Rectal smooth muscle tissue (tissue), 1 donor: Measurements from ENCODE around the gene PLCG1.

ENCODE experiments used
- H3K27ac ChIP-seq: one replicate; pipeline ENCODE4 v1.7.0; 2013; ENCODE audit warnings: low read depth, low read length, inconsistent platforms
- H3K27me3 ChIP-seq: one replicate; pipeline ENCODE4 v1.7.0; 2013; ENCODE audit warnings: low read length; ENCODE audit not compliant: control insufficient read depth, insufficient read depth
- H3K36me3 ChIP-seq: one replicate; pipeline ENCODE4 v1.7.0; 2013; ENCODE audit warnings: low read length; ENCODE audit not compliant: control insufficient read depth, insufficient read depth
- H3K4me1 ChIP-seq: one replicate; pipeline ENCODE4 v1.7.0; 2013; ENCODE audit warnings: low read length; ENCODE audit not compliant: control insufficient read depth, insufficient read depth
- H3K4me3 ChIP-seq: one replicate; pipeline ENCODE4 v1.7.0; 2013; ENCODE audit warnings: low read length
- H3K9ac ChIP-seq: one replicate; pipeline ENCODE4 v1.7.0; 2013; ENCODE audit warnings: low read length

Gene PLCG1

GRCh38 chr20:41183391-41183790 lies 46.0 kb downstream of the PLCG1 start:
- no peak overlapping the region for H3K9ac ChIP-seq
- no peaks in the 10 kb centered on the region for H3K27me3 ChIP-seq
- H3K36me3 ChIP-seq, result peaks cover 2% of the 10 kb centered on the region
- H3K27ac ChIP-seq, result no peak overlapping the region
- H3K4me3 ChIP-seq, result no peak overlapping the region
- peaks cover 2% of the 10 kb centered on the region for H3K4me1 ChIP-seq

- Histone ChIP-seq H3K4me1 (peaks cover under 1% of the 10 kb centered on the region), H3K36me3 (peaks cover 2% of the 10 kb centered on the region), H3K9ac (no peak overlapping the region), H3K27ac (no peak overlapping the region), H3K27me3 (no peaks in the 10 kb centered on the region), H3K4me3 (no peak overlapping the region)
These were observed 46.5 kb downstream of the PLCG1 start for GRCh38 chr20:41183831-41184230.

GRCh38 chr20:41185013-41185757 lies 47.8 kb downstream of the PLCG1 start:
- peaks cover 2% of the 10 kb centered on the region for H3K36me3 ChIP-seq
- no peaks in the 10 kb centered on the region for H3K4me1 ChIP-seq
- no peak overlapping the region for H3K9ac ChIP-seq
- H3K27ac ChIP-seq, result no peak overlapping the region
- H3K27me3 ChIP-seq, result no peaks in the 10 kb centered on the region
- no peak overlapping the region for H3K4me3 ChIP-seq

GRCh38 chr20:41187668-41188067 lies 50.3 kb downstream of the PLCG1 start:
- H3K4me1 ChIP-seq, result no peaks in the 10 kb centered on the region
- no peak overlapping the region for H3K4me3 ChIP-seq

GRCh38 chr20:41191562-41192500 lies 54.5 kb downstream of the PLCG1 start:
- no peak overlapping the region for H3K27ac ChIP-seq
- H3K9ac ChIP-seq, result no peak overlapping the region
- no peaks in the 10 kb centered on the region for H3K27me3 ChIP-seq
- H3K36me3 ChIP-seq, result no peaks in the 10 kb centered on the region
- H3K4me1 ChIP-seq, result no peaks in the 10 kb centered on the region
- H3K4me3 ChIP-seq, result no peak overlapping the region

More at GRCh38 chr20:41187668-41188067, 50.3 kb downstream of the PLCG1 start:
- peaks cover 2% of the 10 kb centered on the region for H3K36me3 ChIP-seq
- no peak overlapping the region for H3K9ac ChIP-seq
- H3K27me3 ChIP-seq, result no peaks in the 10 kb centered on the region
- no peak overlapping the region for H3K27ac ChIP-seq

- no peak overlapping the region for H3K4me3 ChIP-seq
- H3K27me3 ChIP-seq, result no peaks in the 10 kb centered on the region
- H3K27ac ChIP-seq, result no peak overlapping the region
- no peaks in the 10 kb centered on the region for H3K4me1 ChIP-seq
- no peaks in the 10 kb centered on the region for H3K36me3 ChIP-seq
- H3K9ac ChIP-seq, result no peak overlapping the region
These were observed 55.2 kb downstream of the PLCG1 start for GRCh38 chr20:41192575-41192974.

- no peak overlapping the region for H3K27ac ChIP-seq
- no peaks in the 10 kb centered on the region for H3K4me1 ChIP-seq
- H3K9ac ChIP-seq, result no peak overlapping the region
- no peak overlapping the region for H3K4me3 ChIP-seq
- no peaks in the 10 kb centered on the region for H3K36me3 ChIP-seq
- no peaks in the 10 kb centered on the region for H3K27me3 ChIP-seq
These were observed 59.4 kb downstream of the PLCG1 start for GRCh38 chr20:41196653-41197225.

- no peak overlapping the region for H3K4me3 ChIP-seq
- no peak overlapping the region for H3K9ac ChIP-seq
- peaks cover 2% of the 10 kb centered on the region for H3K36me3 ChIP-seq
- no peak overlapping the region for H3K27ac ChIP-seq
- H3K27me3 ChIP-seq, result no peaks in the 10 kb centered on the region
- H3K4me1 ChIP-seq, result no peaks in the 10 kb centered on the region
These were observed 61.1 kb downstream of the PLCG1 start for GRCh38 chr20:41198443-41198842.

GRCh38 chr20:41200446-41201202 lies 63.3 kb downstream of the PLCG1 start:
- Histone ChIP-seq H3K4me3 (no peak overlapping the region), H3K36me3 (peaks cover 8% of the 10 kb centered on the region), H3K27me3 (no peaks in the 10 kb centered on the region), H3K9ac (no peak overlapping the region), H3K4me1 (no peaks in the 10 kb centered on the region), H3K27ac (no peak overlapping the region)

- peaks cover 8% of the 10 kb centered on the region for H3K36me3 ChIP-seq
- no peak overlapping the region for H3K4me3 ChIP-seq
- no peaks in the 10 kb centered on the region for H3K4me1 ChIP-seq
- no peak overlapping the region for H3K9ac ChIP-seq
- no peak overlapping the region for H3K27ac ChIP-seq
- H3K27me3 ChIP-seq, result no peaks in the 10 kb centered on the region
These were observed 64.4 kb downstream of the PLCG1 start for GRCh38 chr20:41201760-41202159.

- Histone ChIP-seq H3K9ac (no peak overlapping the region), H3K27ac (no peak overlapping the region), H3K27me3 (no peaks in the 10 kb centered on the region), H3K4me3 (no peak overlapping the region), H3K4me1 (no peaks in the 10 kb centered on the region), H3K36me3 (peaks cover 8% of the 10 kb centered on the region)
These were observed 65.1 kb downstream of the PLCG1 start for GRCh38 chr20:41202426-41202825.

- no peaks in the 10 kb centered on the region for H3K4me1 ChIP-seq
- peaks cover 8% of the 10 kb centered on the region for H3K36me3 ChIP-seq
- H3K4me3 ChIP-seq, result no peak overlapping the region
- no peak overlapping the region for H3K27ac ChIP-seq
- H3K9ac ChIP-seq, result no peak overlapping the region
- H3K27me3 ChIP-seq, result no peaks in the 10 kb centered on the region
These were observed 66.3 kb downstream of the PLCG1 start for GRCh38 chr20:41203660-41204059.
